PC-3 (cell line): ENCODE measurements around the gene AK8. TPM values are rescaled to one million over a fixed set of nuclear protein-coding genes. Genes with fewer than 3 reads are reported as not detected.

Experiments
- ATAC-seq: fragments of 200-7000 bp; cut with Tn5 transposase; 2 replicates; pipeline ENCODE4 v1.9.1; 2020; ENCODE audit warnings: mild to moderate bottlenecking, moderate library complexity
- BruUV-seq: library from RNA; stranded (reverse); fragments of 400-500 nt; replicated peaks from 2 replicates; lab custom pipeline; 2021; lab: Mats Ljungman, UMichigan
- CTCF ChIA-PET: fragments of 300-600 bp; sonication (Branson Sonifier 250); formaldehyde crosslinking; loops from one replicate; lab custom pipeline; 2022; ENCODE audit warnings: antibody characterized with exemption; lab: Charles Lee
- POLR2A ChIA-PET: fragments of 300-600 bp; sonication (Branson Sonifier 250); formaldehyde crosslinking; loops from one replicate; lab custom pipeline; 2022; ENCODE audit warnings: antibody characterized with exemption; ENCODE audit not compliant: unreplicated experiment; lab: Charles Lee
- DNase-seq: peaks from one replicate; pipeline ENCODE4 v3.0.0-alpha.2; 2015
- H2AFZ ChIP-seq: fragments of 300-600 bp; sonication (generic); 2 replicates; pipeline ENCODE4 v1.6.0; 2016; ENCODE audit warnings: antibody characterized with exemption, low read length
- H3F3A ChIP-seq: fragments of 300-600 bp; sonication (generic); one replicate; pipeline ENCODE4 v1.6.0; 2017; ENCODE audit warnings: antibody characterized with exemption, low read length, control low read depth, mild to moderate bottlenecking; ENCODE audit not compliant: unreplicated experiment
- H3K27ac ChIP-seq: fragments of 300-600 bp; sonication (generic); 2 replicates; pipeline ENCODE4 v1.5.1; 2016; ENCODE audit warnings: mild to moderate bottlenecking, low read length
- H3K27me3 ChIP-seq: fragments of 300-600 bp; sonication (generic); 2 replicates; pipeline ENCODE4 v1.6.1; 2016; ENCODE audit warnings: low read length, mixed read lengths
- H3K36me3 ChIP-seq: fragments of 300-600 bp; sonication (generic); 2 replicates; pipeline ENCODE4 v1.6.1; 2016; ENCODE audit warnings: low read depth, mixed run types, low read length, mixed read lengths
- H3K4me1 ChIP-seq: fragments of 300-600 bp; sonication (generic); 2 replicates; pipeline ENCODE4 v1.5.1; 2016; ENCODE audit warnings: low read length; ENCODE audit not compliant: insufficient read depth
- H3K4me2 ChIP-seq: fragments of 300-600 bp; sonication (generic); 2 replicates; pipeline ENCODE4 v1.6.0; 2016; ENCODE audit warnings: low read length
- H3K4me3 ChIP-seq: fragments of 300-600 bp; sonication (generic); 2 replicates; pipeline ENCODE4 v1.5.1; 2016; ENCODE audit warnings: mild to moderate bottlenecking, low read length, mixed read lengths
- H3K79me2 ChIP-seq: fragments of 300-600 bp; sonication (generic); 2 replicates; pipeline ENCODE4 v1.6.1; 2017; ENCODE audit warnings: low read length, mixed read lengths
- H3K9ac ChIP-seq: fragments of 300-600 bp; sonication (generic); 2 replicates; pipeline ENCODE4 v1.6.0; 2016; ENCODE audit warnings: mild to moderate bottlenecking, low read length
- H3K9me2 ChIP-seq: fragments of 300-600 bp; sonication (generic); replicated peaks from 2 replicates; pipeline ENCODE4 v1.6.1; 2016; ENCODE audit warnings: mixed run types, low read length, mixed read lengths
- H3K9me3 ChIP-seq: fragments of 300-600 bp; sonication (generic); 2 replicates; pipeline ENCODE4 v1.6.1; 2016; ENCODE audit warnings: low read length, mixed read lengths
- H4K20me1 ChIP-seq: fragments of 300-600 bp; sonication (generic); 2 replicates; pipeline ENCODE4 v1.6.1; 2016; ENCODE audit warnings: low read length, mixed read lengths
- CTCF ChIP-seq: fragments of 300-600 bp; sonication (generic); conservative IDR thresholded peaks from 2 replicates; pipeline ENCODE4 v1.5.1; 2017; ENCODE audit warnings: antibody characterized with exemption, low read depth, mild to moderate bottlenecking, low read length
- EZH2 ChIP-seq: fragments of 300-600 bp; sonication (generic); IDR thresholded peaks from one replicate; pipeline ENCODE4 v1.6.1; 2017; ENCODE audit warnings: antibody characterized with exemption, mild to moderate bottlenecking, low read length; ENCODE audit not compliant: unreplicated experiment
- EZH2phosphoT487 ChIP-seq: fragments of 300-600 bp; sonication (generic); IDR thresholded peaks from 2 replicates; pipeline ENCODE4 v1.6.1; 2018; ENCODE audit warnings: mild to moderate bottlenecking, antibody characterized with exemption, low read length, borderline replicate concordance
- intact Hi-C: fragments of 100-400 bp; cut with micrococcal nuclease; formaldehyde crosslinking; loops from 2 replicates; pipeline ENCODE4 v1.9.0; 2023
- total RNA-seq: library from RNA; depleted of rRNA; stranded (reverse); fragments of >200 nt; gene quantifications from 2 replicates; pipeline ENCODE4 v1.2.3, GENCODE V29; 2014

AK8 gene
- total RNA-seq, 1 experiment from 2014 or later = 0.55 TPM

GRCh38 chr9:132888151-132888550, 10.1 kb upstream of the AK8 start:
- Histone ChIP-seq H4K20me1 (no peaks in the 10 kb centered on the region), H3K9me3 (no peaks in the 10 kb centered on the region), H3K9ac (no peak overlapping the region), H3K4me1 (no peaks in the 10 kb centered on the region), H3K9me2 (no peaks in the 10 kb centered on the region), H2AFZ (no peak overlapping the region), H3F3A (no peaks in the 10 kb centered on the region), H3K27ac (no peak overlapping the region), H3K27me3 (no peaks in the 10 kb centered on the region), H3K4me3 (no peak overlapping the region), H3K4me2 (no peak overlapping the region), H3K79me2 (no peaks in the 10 kb centered on the region), H3K36me3 (no peaks in the 10 kb centered on the region)
- intact Hi-C loops = no loop called here
- CTCF ChIA-PET = no interaction called here
- DNase-seq (no peak), ATAC-seq (no peak)
- no TSS peak for BruUV-seq
- TF ChIP-seq EZH2phosphoT487 (no peak), EZH2 (no peak), CTCF (no peak)
- POLR2A ChIA-PET = no interaction called here

- no peaks in the 10 kb centered on the region for H3K79me2 ChIP-seq
- H3K9me2 ChIP-seq = no peaks in the 10 kb centered on the region
- ChIA-PET CTCF (no interaction called here), POLR2A (no interaction called here)
- no peak overlapping the region for H3K4me2 ChIP-seq
- no peaks in the 10 kb centered on the region for H3K27me3 ChIP-seq
- H3F3A ChIP-seq = no peaks in the 10 kb centered on the region
- intact Hi-C loops = no loop called here
- no peaks in the 10 kb centered on the region for H3K4me1 ChIP-seq
- no peak overlapping the region for H3K4me3 ChIP-seq
- no peak overlapping the region for H3K9ac ChIP-seq
- H4K20me1 ChIP-seq = no peaks in the 10 kb centered on the region
- H3K27ac ChIP-seq = no peak overlapping the region
- TF ChIP-seq EZH2phosphoT487 (no peak), CTCF (no peak), EZH2 (no peak)
- no peaks in the 10 kb centered on the region for H3K36me3 ChIP-seq
- H3K9me3 ChIP-seq = no peaks in the 10 kb centered on the region
- DNase-seq (no peak), ATAC-seq (no peak)
- no TSS peak for BruUV-seq
- H2AFZ ChIP-seq = no peak overlapping the region
Measured at GRCh38 chr9:132887181-132888120, 9.4 kb upstream of the AK8 start.

- TF ChIP-seq CTCF (no peak), EZH2phosphoT487 (no peak), EZH2 (no peak)
- no peaks in the 10 kb centered on the region for H3K9me3 ChIP-seq
- BruUV-seq = no TSS peak
- no peak overlapping the region for H3K9ac ChIP-seq
- intact Hi-C loops = no loop called here
- H4K20me1 ChIP-seq = no peaks in the 10 kb centered on the region
- no peak overlapping the region for H3K4me2 ChIP-seq
- H3K9me2 ChIP-seq = no peaks in the 10 kb centered on the region
- H3K79me2 ChIP-seq = no peaks in the 10 kb centered on the region
- ATAC-seq (no peak), DNase-seq (no peak)
- no peak overlapping the region for H2AFZ ChIP-seq
- no peak overlapping the region for H3K4me3 ChIP-seq
- no peak overlapping the region for H3K27ac ChIP-seq
- H3F3A ChIP-seq = no peaks in the 10 kb centered on the region
- H3K27me3 ChIP-seq = no peaks in the 10 kb centered on the region
- ChIA-PET CTCF (no interaction called here), POLR2A (no interaction called here)
- no peaks in the 10 kb centered on the region for H3K36me3 ChIP-seq
- no peaks in the 10 kb centered on the region for H3K4me1 ChIP-seq
Measured at GRCh38 chr9:132886334-132886725, 8.2 kb upstream of the AK8 start.
